Stimulated activated CD4-positive, alpha-beta T cell treated with anti-CD3 and anti-CD28 coated beads, Interleukin-12 subunit alpha, Interleukin-12 subunit beta, amount 100 ng/mL, for 24 hours (primary cell): ENCODE data around the gene KCTD7.
A peak's percentile ranks its signal among the peaks of the same experiment; 100 is the strongest.
"Not testable (repeated sequence)": the region's sequence is repeated elsewhere in the genome, so short reads cannot be mapped to it uniquely, and the experiment has no call there.

Experiments
- DNase-seq, 2 experiments: peaks; one replicate each; pipeline ENCODE4 v3.0.0-alpha.2; 2020; ENCODE audit warnings: low read depth in 2 of 2

Gene KCTD7

GRCh38 chr7:66654275-66655112, 25.8 kb downstream of the KCTD7 start:
- peak; percentile 97 for DNase-seq

DNA sequence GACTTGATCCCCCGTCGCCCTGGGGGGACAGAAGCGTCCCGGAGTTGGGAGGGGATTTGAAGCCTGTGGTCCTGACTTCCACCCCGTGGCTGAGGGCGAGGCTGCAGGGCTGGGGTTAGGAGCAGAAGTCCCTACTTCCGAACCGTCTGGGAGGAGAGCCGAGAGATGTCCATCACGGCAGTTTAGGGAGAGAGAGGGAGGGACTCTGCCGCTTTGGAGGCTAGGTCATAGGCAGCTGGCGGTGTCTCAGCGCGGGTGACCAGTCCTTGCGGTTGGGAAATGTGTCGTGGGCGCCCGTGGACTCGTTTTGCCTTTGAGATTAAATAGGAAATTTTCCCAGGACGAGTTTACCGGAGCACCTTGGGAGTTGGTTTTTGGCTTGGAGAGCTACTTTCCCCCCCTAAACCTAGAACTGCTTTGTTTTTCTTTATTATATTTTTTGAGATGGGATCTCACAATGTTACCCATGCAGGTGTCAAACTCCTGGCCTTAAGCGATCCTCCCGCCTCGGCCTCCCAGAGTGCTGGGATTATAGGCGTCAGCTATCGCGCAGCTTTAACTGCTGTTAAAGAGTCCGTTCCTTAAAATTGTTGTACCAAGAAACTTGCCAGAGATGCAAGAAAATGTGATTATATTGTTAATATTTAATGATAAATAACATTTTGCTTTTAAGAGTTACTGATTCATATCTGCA, 26.6 kb downstream of the KCTD7 start:
- not testable (repeated sequence) for DNase-seq

GRCh38 chr7:66655826-66656485, 27.3 kb downstream of the KCTD7 start:
- not testable (repeated sequence) for DNase-seq

GRCh38 chr7:66657798-66658197, 29.1 kb downstream of the KCTD7 start:
- DNase-seq: no peak

DNA sequence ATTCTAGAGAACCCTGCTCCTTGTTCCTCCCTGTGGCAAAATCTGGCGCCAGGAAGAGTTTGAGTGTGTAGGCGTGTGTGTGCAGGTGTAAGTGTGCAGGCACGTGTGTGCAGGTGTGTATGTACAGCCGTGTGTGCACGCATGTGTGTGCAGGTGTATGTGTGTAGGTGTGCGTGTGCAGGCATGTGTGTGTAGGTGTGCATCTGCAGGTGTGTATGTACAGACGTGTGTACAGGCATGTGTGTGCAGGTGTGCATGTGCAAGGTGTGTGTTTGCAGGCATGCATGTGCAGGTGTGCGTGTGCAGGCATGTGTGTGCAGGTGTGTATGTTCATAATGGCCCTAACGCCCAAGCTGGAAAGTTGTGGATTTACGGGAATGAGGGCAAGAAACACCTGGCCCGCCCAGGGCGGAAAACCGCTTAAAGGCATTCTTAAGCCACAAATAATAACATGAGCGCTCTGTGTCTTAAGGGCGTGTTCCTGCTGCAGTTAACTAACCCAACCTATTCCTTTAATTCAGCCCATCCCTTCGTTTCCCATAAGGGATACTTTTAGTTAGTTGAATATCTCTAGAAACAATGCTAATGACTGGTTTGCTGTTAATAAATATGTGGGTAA, 34.1 kb downstream of the KCTD7 start:
- no peak for DNase-seq

- no peak for DNase-seq
Measured at GRCh38 chr7:66664590-66665293, 36.1 kb downstream of the KCTD7 start.

DNA sequence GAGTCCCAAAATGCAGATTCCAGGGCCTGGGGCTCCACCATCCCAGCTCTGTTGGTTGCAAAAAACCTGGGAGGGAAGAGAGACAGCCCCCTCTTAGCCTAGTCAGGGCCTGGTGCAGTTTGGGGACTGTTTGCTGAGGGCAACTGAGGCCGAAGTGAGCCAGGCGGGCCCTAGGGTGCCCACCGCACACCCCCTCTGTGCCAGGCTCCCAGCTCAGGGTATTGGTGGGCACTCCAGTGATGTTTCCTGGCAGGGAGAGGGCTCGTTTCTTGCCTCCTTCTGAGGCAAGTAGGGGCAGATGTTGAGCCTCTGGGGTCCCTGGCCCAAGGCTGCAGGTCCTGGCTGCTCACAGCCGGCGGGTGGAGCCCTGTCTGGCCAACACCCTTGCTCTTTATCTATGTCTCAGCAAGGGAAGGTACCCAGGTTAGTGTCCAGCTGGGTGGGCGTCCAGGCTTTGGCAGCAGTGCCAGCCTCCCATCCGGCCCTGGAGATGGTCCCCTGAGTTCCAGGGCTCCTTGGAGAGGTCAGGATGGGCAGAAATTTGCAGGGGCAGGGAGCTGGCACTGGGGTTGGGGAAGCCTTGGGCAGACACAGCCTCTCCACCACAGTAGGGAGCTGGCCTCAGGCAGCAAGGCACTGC, 37.8 kb downstream of the KCTD7 start:
- no peak for DNase-seq

DNA sequence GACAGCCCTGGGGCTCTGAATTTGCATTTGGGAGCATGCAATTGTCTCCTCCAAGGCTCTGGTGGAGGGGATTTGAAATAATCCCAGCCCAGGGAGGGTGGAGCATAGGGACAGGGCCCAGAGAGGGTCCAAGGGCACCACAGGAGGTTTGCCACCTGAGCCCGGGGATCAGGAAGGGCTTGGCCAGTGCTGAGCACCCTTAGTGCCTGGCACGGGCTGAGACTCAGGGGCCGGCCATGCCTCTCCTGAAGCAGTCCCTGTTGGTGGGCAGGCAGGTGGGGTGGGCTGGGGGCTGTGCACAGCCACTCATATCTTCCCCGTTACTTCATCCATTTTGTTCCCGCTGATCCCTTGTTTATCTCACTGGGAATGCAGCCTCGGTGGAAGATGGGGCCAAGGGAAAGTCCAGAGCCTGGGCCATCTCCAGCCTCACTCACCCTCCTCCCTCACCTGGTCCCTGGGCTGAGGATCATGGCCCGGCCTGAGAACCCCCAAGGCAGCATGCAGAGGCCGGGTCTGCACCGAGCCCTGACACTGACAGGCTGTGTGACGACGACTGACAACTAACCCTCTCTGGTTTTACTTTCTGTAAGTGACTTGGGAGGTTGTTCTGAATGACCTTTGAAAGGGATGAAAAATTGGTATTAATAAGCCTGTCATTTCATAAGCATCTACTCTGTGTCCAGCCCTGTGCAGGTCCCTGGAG, 38.5 kb downstream of the KCTD7 start:
- DNase-seq: no peak

DNA sequence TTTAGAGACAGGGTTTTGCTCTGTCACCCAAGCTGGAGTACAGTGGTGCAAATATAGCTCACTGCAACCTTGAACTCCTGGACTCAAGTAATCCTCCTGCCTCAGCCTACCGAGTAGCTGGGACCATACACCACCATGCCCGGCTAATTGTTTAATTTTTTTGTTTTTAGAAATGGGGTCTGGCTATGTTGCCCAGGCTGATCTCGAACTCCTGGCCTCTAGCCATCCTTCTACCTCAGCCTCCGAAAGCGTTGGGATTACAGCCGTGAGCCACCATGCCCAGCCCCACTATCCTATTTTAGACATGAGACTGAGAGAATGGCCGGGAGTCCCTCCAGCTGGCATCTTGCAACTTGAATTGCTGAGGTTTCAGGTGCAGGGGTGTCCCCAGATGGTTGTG, 39.4 kb downstream of the KCTD7 start:
- no peak for DNase-seq

GRCh38 chr7:66668677-66669076, 40.0 kb downstream of the KCTD7 start:
- DNase-seq: no peak

GRCh38 chr7:66669088-66669487, 40.4 kb downstream of the KCTD7 start:
- DNase-seq: no peak

- no peak for DNase-seq
Measured at GRCh38 chr7:66669496-66669895, 40.8 kb downstream of the KCTD7 start.

- DNase-seq: no peak
Measured at GRCh38 chr7:66671034-66671433, 42.4 kb downstream of the KCTD7 start.

DNA sequence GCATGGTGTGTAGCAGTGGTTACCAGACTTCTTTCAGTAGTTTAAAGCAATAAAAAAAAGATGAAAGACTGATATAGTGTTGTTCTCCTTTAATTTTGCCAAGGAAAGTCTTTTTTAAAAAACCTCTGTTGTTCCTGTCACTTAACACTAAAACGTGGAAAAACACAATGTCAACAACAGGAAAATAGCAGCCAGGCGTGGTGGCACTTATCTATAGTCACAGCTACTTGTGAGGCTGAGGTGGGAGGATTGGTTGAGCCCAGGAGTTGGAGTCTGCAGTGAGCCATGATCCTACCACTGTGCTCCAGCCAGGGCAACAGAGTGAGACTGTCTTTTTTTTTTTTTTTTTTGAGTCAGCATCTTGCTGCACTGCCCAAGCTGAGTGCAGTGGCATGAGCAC, 42.8 kb downstream of the KCTD7 start:
- DNase-seq: not testable (repeated sequence)

- DNase-seq: not testable (repeated sequence)
Measured at GRCh38 chr7:66672432-66673123, 43.9 kb downstream of the KCTD7 start.

GRCh38 chr7:66673124-66673640, 44.5 kb downstream of the KCTD7 start:
- not testable (repeated sequence) for DNase-seq

GRCh38 chr7:66679633-66680244, 51.1 kb downstream of the KCTD7 start:
- no peak for DNase-seq

- DNase-seq: peak; percentile 94 to 98
Measured at GRCh38 chr7:66681491-66682349, 53.0 kb downstream of the KCTD7 start.
